ENCODE results near the gene PDE9A.

The PDE9A gene

DNA sequence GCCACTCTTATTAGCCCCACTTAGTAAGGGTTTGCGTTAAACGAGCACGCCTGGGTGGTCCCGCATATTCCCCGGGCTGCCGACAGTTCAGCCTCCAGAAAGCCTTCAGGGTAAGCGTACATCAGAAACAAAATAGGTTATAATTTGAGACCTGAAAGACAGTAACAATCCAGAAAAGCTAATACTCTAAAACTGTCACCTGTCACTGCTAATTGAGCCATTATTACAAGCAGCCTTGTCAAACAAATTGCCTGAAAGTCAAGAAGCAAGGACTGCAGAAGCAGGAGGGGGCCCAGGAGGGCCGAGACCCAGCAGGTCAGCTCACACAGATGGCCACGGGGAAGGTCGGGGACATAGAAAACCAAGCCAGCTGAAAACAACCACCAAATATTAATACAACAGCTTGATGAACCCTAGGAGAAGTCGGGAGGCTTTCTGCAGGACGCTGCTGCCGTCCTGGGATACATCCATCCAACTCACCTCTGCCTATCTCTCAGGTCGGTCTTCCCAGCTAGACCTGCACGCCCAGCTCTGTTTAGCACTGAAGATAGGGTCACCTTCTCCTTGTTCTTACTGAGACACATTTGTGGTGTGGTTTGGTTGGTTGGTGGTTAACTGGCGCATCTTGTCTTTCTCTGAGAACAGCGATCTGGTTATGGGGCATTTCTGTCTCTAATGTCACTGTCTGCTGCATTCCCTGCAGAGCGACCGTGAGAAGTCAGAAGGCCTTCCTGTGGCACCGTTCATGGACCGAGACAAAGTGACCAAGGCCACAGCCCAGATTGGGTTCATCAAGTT is 115.1 kb downstream of the PDE9A start:
- POLR2A ChIA-PET = no interaction called here
- DNase-seq (ENCODE audit: extremely low spot score) = no peak
- CTCF ChIA-PET = no interaction called here
- no peak for TF ChIP-seq CTCF (IDR thresholded peaks at IDR 0.05; ENCODE audit: control extremely low read depth, extremely low read depth, low read depth, missing control alignments)

DNA sequence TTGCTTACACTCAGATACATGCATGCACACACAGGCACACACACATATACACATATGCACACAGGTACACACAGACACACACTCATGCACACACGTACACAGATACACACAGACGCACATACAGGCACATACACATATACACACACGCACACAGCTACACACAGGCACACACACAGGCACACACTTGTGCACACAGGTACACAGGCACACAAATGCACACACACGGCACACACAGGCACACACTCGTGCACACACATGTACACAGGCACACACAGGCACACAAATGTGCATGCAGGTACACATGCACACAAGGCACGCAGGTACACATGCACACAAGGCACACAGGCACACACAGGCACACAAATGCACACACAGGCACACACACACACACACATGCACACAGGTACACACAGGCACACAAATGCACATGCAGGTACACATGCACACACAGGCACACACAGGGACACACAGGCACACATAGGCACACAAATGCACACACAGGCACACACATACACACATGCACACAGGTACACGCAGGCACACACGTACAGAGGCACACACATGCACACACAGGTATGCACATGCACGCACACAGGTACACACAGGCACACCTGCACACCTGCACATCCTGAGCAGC is 115.9 kb downstream of the PDE9A start:
- no peak for DNase-seq (ENCODE audit: extremely low spot score)
- ChIA-PET POLR2A (no interaction called here), CTCF (no interaction called here)
- no peak for TF ChIP-seq CTCF (IDR thresholded peaks at IDR 0.05; ENCODE audit: control extremely low read depth, extremely low read depth, low read depth, missing control alignments)

GRCh38 chr21:42769820-42770716 is 116.6 kb downstream of the PDE9A start:
- POLR2A ChIA-PET = no interaction called here

DNA sequence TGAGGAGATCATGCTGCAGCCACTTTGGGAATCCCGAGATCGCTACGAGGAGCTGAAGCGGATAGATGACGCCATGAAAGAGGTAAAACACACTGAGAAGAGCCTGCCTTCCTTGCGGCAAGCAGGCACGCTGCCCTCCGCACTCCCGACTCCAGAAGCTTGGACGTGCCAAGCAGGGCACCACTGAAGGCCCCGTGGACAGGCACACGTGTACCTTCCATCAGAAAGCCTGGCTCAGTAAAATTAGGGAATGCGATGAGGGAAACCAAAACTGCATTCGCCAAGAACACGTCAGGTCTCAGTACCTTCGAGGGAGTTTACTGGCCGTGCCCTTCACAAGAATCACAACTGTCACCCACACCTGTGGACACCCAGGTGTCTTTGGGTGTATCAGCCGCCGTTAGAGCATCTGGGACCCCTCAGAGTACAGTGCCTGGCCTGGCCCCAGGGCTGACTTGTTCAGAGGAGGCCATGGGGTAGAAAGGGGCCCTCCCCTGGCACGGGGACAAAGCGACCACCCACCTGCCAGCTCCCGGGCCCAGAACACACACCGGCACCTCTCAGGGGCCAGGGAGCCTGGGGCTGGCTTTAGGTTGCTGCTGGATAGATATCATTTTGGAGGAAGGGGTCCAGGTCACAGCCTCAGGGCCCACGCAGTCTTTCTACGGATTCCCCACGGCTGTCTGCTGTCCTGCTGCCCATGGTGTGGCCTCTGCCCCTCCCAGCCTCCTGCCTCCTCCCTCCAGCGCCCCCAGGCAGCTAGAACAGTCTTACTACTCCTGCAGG is 117.5 kb downstream of the PDE9A start:
- CTCF ChIA-PET = no interaction called here
- DNase-seq (ENCODE audit: extremely low spot score) = no peak
- TF ChIP-seq CTCF (IDR thresholded peaks at IDR 0.05; ENCODE audit: control extremely low read depth, extremely low read depth, low read depth, missing control alignments) = no peak
- POLR2A ChIA-PET = no interaction called here

More at GRCh38 chr21:42769820-42770716, 116.6 kb downstream of the PDE9A start:
- DNase-seq (ENCODE audit: extremely low spot score) = no peak
- no peak for TF ChIP-seq CTCF (IDR thresholded peaks at IDR 0.05; ENCODE audit: control extremely low read depth, extremely low read depth, low read depth, missing control alignments)
- CTCF ChIA-PET = no interaction called here

DNA sequence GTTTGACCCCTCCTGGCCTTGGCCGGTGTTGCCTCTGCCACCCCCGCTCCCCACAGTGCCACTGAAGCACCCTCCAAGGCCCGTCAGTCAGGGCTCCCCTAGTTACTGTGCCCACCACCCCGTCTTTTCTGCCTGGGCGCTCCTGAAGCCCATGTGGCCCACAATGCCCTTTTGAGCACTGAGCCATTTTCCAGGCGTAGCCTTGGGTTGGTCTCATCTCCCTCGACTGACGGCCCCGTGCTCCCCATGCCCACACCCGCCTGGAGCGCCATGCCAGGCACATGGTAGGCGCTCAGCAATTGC is 118.0 kb downstream of the PDE9A start:
- ChIA-PET POLR2A (no interaction called here), CTCF (no interaction called here)
- no peak for DNase-seq (ENCODE audit: extremely low spot score)
- no peak for TF ChIP-seq CTCF (IDR thresholded peaks at IDR 0.05; ENCODE audit: control extremely low read depth, extremely low read depth, low read depth, missing control alignments)

- ChIA-PET POLR2A (no interaction called here), CTCF (no interaction called here)
- no peak for TF ChIP-seq CTCF (IDR thresholded peaks at IDR 0.05; ENCODE audit: control extremely low read depth, extremely low read depth, low read depth, missing control alignments)
- no peak for DNase-seq (ENCODE audit: extremely low spot score)
These were observed 121.7 kb downstream of the PDE9A start for GRCh38 chr21:42775123-42775522.
